Measurements from ENCODE around the gene ADGRL1.

DNA sequence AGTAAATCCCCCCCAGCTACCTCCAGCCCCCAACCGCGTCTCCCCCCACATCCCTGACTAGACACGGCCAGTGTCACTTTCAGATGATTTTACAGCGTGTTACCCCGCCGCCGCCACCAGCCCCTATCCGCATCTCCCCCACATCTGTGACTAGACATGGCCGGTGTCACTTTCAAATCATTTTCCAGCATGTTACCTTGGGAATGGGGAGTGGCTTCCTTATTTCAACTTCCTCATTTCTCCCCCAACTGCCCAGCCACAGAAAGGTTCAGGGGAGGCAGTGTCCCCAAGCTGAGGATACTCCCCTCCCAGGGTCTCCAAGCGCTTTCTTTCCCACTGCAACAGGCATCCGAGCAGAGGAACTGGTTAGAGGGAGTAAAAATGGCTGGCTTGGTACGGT, 18.4 kb downstream of the ADGRL1 start:
- no peak for TF ChIP-seq EZH2 (IDR thresholded peaks at IDR 0.05; ENCODE audit: borderline replicate concordance, low read length)
- TF ChIP-seq, protein P1, sequence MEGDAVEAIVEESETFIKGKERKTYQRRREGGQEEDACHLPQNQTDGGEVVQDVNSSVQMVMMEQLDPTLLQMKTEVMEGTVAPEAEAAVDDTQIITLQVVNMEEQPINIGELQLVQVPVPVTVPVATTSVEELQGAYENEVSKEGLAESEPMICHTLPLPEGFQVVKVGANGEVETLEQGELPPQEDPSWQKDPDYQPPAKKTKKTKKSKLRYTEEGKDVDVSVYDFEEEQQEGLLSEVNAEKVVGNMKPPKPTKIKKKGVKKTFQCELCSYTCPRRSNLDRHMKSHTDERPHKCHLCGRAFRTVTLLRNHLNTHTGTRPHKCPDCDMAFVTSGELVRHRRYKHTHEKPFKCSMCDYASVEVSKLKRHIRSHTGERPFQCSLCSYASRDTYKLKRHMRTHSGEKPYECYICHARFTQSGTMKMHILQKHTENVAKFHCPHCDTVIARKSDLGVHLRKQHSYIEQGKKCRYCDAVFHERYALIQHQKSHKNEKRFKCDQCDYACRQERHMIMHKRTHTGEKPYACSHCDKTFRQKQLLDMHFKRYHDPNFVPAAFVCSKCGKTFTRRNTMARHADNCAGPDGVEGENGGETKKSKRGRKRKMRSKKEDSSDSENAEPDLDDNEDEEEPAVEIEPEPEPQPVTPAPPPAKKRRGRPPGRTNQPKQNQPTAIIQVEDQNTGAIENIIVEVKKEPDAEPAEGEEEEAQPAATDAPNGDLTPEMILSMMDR (conservative IDR thresholded peaks at IDR 0.05 in 1 of 2, IDR thresholded peaks at IDR 0.05 in 1 of 2; ENCODE audit: extremely low read depth in 1 of 2, insufficient read depth in 1 of 2, low read depth in 1 of 2, low read length in 2 of 2): no peak

Data from mammary epithelial cell (primary cell).